Transverse colon (tissue), 4 donors: Measurements from ENCODE around the gene CHN1.

Experiments used
- EP300 ChIP-seq: sonication (generic); formaldehyde crosslinking; IDR thresholded peaks from one replicate; pipeline ENCODE4 v1.6.1; 2017; ENCODE audit warnings: antibody characterized with exemption, low read depth
- POLR2A ChIP-seq: fragments of 450-650 bp; IDR thresholded peaks from one replicate; pipeline ENCODE4 v1.6.1; 2016; ENCODE audit warnings: antibody characterized with exemption, mild to moderate bottlenecking, moderate library complexity
- POLR2AphosphoS5 ChIP-seq, 3 donors: sonication (generic); formaldehyde crosslinking; IDR thresholded peaks; one replicate each; pipeline ENCODE4 v1.6.1; 2016; ENCODE audit warnings: antibody characterized with exemption in 3 of 3
- TF ChIP-seq, protein P1 (sequence below), 5 experiments: fragments of 200-600 bp in 3 of 5; fragments of 450-650 bp in 2 of 5; sonication (generic) in 3 of 5; IDR thresholded peaks; 1 replicate in 2 of 5; 2 replicates in 3 of 5; pipeline ENCODE4 v1.5.1; 2016 to 2017; ENCODE audit warnings: antibody characterized with exemption in 5 of 5, inconsistent platforms in 3 of 5, mild to moderate bottlenecking in 2 of 5, moderate library complexity in 1 of 5

- TF ChIP-seq EP300 (no peak), POLR2AphosphoS5 (IDR thresholded peaks at IDR 0.05) (no peak), POLR2A (no peak)
- TF ChIP-seq, protein P1, sequence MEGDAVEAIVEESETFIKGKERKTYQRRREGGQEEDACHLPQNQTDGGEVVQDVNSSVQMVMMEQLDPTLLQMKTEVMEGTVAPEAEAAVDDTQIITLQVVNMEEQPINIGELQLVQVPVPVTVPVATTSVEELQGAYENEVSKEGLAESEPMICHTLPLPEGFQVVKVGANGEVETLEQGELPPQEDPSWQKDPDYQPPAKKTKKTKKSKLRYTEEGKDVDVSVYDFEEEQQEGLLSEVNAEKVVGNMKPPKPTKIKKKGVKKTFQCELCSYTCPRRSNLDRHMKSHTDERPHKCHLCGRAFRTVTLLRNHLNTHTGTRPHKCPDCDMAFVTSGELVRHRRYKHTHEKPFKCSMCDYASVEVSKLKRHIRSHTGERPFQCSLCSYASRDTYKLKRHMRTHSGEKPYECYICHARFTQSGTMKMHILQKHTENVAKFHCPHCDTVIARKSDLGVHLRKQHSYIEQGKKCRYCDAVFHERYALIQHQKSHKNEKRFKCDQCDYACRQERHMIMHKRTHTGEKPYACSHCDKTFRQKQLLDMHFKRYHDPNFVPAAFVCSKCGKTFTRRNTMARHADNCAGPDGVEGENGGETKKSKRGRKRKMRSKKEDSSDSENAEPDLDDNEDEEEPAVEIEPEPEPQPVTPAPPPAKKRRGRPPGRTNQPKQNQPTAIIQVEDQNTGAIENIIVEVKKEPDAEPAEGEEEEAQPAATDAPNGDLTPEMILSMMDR (IDR thresholded peaks at IDR 0.05): no peak
Observed at GRCh38 chr2:174914853-174915760, 90.1 kb downstream of the CHN1 start.
